CD4-positive, alpha-beta T cell (primary cell): ENCODE measurements around the gene KDSR. TPM values are rescaled to one million over a fixed set of nuclear protein-coding genes. Genes with fewer than 3 reads are reported as not detected.

Experiments used
- ATAC-seq: fragments of 200-7000 bp; cut with Tn5 transposase; one replicate; pipeline ENCODE4 v1.10.0; 2022; ENCODE audit warnings: mild to moderate bottlenecking; ENCODE audit not compliant: poor library complexity
- CTCF ChIA-PET: fragments of 350-600 bp; sonication (Branson Sonifier 250); formaldehyde crosslinking; loops from one replicate; lab custom pipeline; 2021; ENCODE audit warnings: antibody characterized with exemption, inconsistent platforms; lab: Charles Lee
- POLR2A ChIA-PET: fragments of 350-600 bp; sonication (Branson Sonifier 250); formaldehyde crosslinking; loops from one replicate; lab custom pipeline; 2021; ENCODE audit warnings: antibody characterized with exemption, inconsistent platforms; lab: Charles Lee
- DNase-seq, 14 experiments: peaks; one replicate each; pipeline ENCODE4 v3.0.0-alpha.2; 2013 to 2020; ENCODE audit warnings: mixed read lengths in 2 of 14
- H3K27ac ChIP-seq, 2 donors: one replicate each; pipeline versions ENCODE4 v1.5.1 to v1.7.0; 2013; ENCODE audit warnings: low read length in 2 of 2, low read depth in 1 of 2, mild to moderate bottlenecking in 1 of 2
- H3K27me3 ChIP-seq, 2 experiments: 1 replicate in 1 of 2; 2 replicates in 1 of 2; pipeline versions ENCODE4 v1.6.1 to v1.7.0; 2013; ENCODE audit warnings: low read length in 2 of 2, control low read depth in 1 of 2, mild to moderate bottlenecking in 1 of 2, moderate library complexity in 1 of 2; ENCODE audit not compliant: insufficient read depth in 2 of 2, control insufficient read depth in 1 of 2
- H3K36me3 ChIP-seq: one replicate; pipeline ENCODE4 v1.6.1; 2013; ENCODE audit warnings: low read length, control low read depth; ENCODE audit not compliant: insufficient read depth
- H3K4me1 ChIP-seq: one replicate; pipeline ENCODE4 v1.6.1; 2013; ENCODE audit warnings: low read length, control low read depth; ENCODE audit not compliant: insufficient read depth
- H3K4me3 ChIP-seq: one replicate; pipeline ENCODE4 v1.5.1; 2013; ENCODE audit warnings: mild to moderate bottlenecking, low read length, moderate library complexity
- H3K9me3 ChIP-seq, 2 experiments: 1 replicate in 1 of 2; 2 replicates in 1 of 2; pipeline versions ENCODE4 v1.6.1 to v1.7.0; 2013; ENCODE audit warnings: low read length in 2 of 2, mild to moderate bottlenecking in 2 of 2, control low read depth in 1 of 2, moderate library complexity in 1 of 2; ENCODE audit not compliant: control insufficient read depth in 1 of 2, insufficient read depth in 1 of 2
- H3K27ac Mint-ChIP-seq: one replicate; pipeline ENCODE4 v1.8.0; 2020; ENCODE audit warnings: mixed read lengths
- H3K27me3 Mint-ChIP-seq: one replicate; pipeline ENCODE4 v1.8.0; 2021; ENCODE audit warnings: mixed read lengths
- H3K36me3 Mint-ChIP-seq: one replicate; pipeline ENCODE4 v1.8.0; 2021; ENCODE audit warnings: low read depth, mixed read lengths
- H3K4me1 Mint-ChIP-seq: one replicate; pipeline ENCODE4 v1.8.0; 2021; ENCODE audit warnings: low read depth, mixed read lengths
- H3K4me3 Mint-ChIP-seq: one replicate; pipeline ENCODE4 v1.8.0; 2020; ENCODE audit warnings: mild to moderate bottlenecking, mixed read lengths
- H3K9me3 Mint-ChIP-seq: one replicate; pipeline ENCODE4 v1.8.0; 2020; ENCODE audit warnings: mixed read lengths
- intact Hi-C, 2 experiments: fragments of 100-400 bp; cut with DNase I in 1 of 2; cut with micrococcal nuclease in 1 of 2; formaldehyde crosslinking; loops; one replicate each; pipeline versions ENCODE4 v1.15.1 to v1.9.0; 2023 to 2025; cut with DNase I, micrococcal nuclease
- total RNA-seq, 174 experiments: library from RNA in 2 of 174; stranded (reverse) in 2 of 174; gene quantifications; one replicate each; pipeline ENCODE4 v1.2.3 and lab custom pipeline; 2021 to 2026
- TF ChIP-seq, protein P1 (sequence below): fragments of 200-600 bp; IDR thresholded peaks from one replicate; pipeline ENCODE4 v1.8.0; 2022; ENCODE audit warnings: antibody characterized with exemption, mild to moderate bottlenecking

Gene KDSR
- total RNA-seq, 2 experiments from 2014 or later: 21.1 to 23.5 TPM

DNA sequence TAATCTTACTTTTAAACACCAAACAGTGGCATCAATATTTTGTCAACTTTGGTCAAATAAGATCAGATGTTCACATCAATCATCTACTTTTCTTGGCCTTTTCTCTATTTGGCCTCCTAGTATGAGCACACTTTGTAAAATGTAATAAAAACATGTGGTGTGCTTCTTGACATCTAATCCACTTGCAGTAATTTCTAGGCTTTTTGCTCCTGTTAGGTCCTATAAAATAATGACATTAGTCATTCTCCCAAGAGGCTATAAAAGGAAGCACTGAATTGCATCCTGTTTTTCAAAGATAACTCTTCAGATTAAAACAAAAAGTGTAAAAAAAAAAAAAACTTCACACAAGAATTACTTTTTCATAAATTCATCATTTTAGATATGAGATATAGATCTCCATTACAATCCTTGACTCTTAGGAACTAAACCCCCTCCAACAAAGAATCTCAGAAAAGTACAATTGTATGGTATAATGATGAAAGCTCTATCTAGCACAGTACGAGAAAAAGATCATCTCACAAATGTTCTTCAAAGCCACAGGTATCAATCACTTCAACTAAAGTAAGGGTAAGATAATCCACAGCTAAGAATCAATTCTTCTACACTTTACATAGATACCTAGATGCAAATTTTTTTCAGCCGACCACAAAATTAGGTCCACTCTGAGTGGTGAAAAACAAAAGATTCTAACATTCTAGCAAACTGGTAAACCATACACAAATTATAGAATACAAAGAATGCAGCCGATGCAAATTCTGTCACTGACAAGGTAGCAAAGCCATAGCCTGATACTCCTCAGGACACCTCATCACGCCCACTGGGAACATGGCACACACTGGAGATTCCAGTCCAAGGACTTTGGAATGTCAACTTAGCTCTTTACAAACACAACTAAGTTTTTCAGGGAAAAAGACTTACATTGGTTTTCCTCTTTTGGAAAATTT is 50.1 kb downstream of the KDSR start:
- TF ChIP-seq, protein P1, sequence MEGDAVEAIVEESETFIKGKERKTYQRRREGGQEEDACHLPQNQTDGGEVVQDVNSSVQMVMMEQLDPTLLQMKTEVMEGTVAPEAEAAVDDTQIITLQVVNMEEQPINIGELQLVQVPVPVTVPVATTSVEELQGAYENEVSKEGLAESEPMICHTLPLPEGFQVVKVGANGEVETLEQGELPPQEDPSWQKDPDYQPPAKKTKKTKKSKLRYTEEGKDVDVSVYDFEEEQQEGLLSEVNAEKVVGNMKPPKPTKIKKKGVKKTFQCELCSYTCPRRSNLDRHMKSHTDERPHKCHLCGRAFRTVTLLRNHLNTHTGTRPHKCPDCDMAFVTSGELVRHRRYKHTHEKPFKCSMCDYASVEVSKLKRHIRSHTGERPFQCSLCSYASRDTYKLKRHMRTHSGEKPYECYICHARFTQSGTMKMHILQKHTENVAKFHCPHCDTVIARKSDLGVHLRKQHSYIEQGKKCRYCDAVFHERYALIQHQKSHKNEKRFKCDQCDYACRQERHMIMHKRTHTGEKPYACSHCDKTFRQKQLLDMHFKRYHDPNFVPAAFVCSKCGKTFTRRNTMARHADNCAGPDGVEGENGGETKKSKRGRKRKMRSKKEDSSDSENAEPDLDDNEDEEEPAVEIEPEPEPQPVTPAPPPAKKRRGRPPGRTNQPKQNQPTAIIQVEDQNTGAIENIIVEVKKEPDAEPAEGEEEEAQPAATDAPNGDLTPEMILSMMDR: no peak
- Histone ChIP-seq H3K36me3 (peaks cover 4% of the 10 kb centered on the region), H3K9me3 (no peaks in the 10 kb centered on the region), H3K27ac (peak overlapping the region; percentile 26 to 82), H3K4me3 (peak overlapping the region; percentile 94), H3K27me3 (no peaks in the 10 kb centered on the region), H3K4me1 (peaks cover 21% of the 10 kb centered on the region)
- peak in 1 of 14 experiments; percentile 36 for DNase-seq
- no peak for ATAC-seq
- Mint-ChIP-seq H3K27me3 (no peaks in the 10 kb centered on the region), H3K4me1 (peaks cover 81% of the 10 kb centered on the region), H3K4me3 (peak overlapping the region; percentile 98), H3K9me3 (no peaks in the 10 kb centered on the region), H3K36me3 (peaks cover 26% of the 10 kb centered on the region), H3K27ac (peak overlapping the region; percentile 95)
- intact Hi-C loops: loop anchor here (1.0 to 10.0 kb wide), 11 partner anchors 8 to 795 kb away; partner anchors contain the start of genes ZCCHC2 (in 2 of the 2) and VPS4B (in 1 of the 2)
- POLR2A ChIA-PET: interaction anchor here (1.0 to 3.9 kb wide), 20 partner anchors 8 to 223 kb away, joined by 3 to 34 read pairs (median 10); no protein-coding TSS in a partner anchor
- CTCF ChIA-PET: interaction anchor here (1.0 to 3.8 kb wide), 22 partner anchors 10 to 196 kb away, joined by 3 to 56 read pairs (median 12); no protein-coding TSS in a partner anchor

DNA sequence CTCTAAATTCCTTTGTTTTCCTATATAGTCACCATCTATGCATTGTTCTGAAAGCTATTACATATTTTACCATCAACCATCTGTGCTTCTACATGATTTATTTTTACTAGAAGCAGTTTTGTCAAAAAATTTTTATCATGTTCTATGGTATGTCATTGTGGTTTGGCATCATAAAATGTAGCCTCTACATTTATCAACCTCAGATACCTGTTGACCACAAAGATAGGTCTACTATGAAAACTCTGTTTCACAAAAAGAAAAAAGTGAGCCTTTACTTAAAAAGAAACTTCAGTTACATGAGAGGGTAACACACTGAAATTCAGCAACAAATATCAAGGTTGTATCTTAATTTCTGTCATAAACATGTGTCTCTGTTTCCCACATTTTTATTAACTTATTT is 51.1 kb downstream of the KDSR start:
- TF ChIP-seq, protein P1: no peak
- ATAC-seq: no peak
- Histone ChIP-seq H3K27me3 (no peaks in the 10 kb centered on the region), H3K4me1 (peaks cover 16% of the 10 kb centered on the region), H3K36me3 (peaks cover 4% of the 10 kb centered on the region), H3K9me3 (no peaks in the 10 kb centered on the region), H3K4me3 (peak overlapping the region; percentile 94), H3K27ac (peak overlapping the region in 1 of 2 donors; percentile 14)
- ChIA-PET CTCF (no interaction called here), POLR2A (interaction anchor here (1.3 to 3.0 kb wide), 5 partner anchors 17 to 184 kb away, joined by 3 to 19 read pairs (median 4); no protein-coding TSS in a partner anchor)
- Mint-ChIP-seq H3K4me3 (peak overlapping the region; percentile 98), H3K9me3 (no peaks in the 10 kb centered on the region), H3K4me1 (peaks cover 86% of the 10 kb centered on the region), H3K36me3 (peaks cover 25% of the 10 kb centered on the region), H3K27ac (peak overlapping the region; percentile 95), H3K27me3 (no peaks in the 10 kb centered on the region)
- intact Hi-C loops: loop anchor here (2.0 to 10.0 kb wide), 8 partner anchors 15 to 794 kb away; partner anchors contain the start of genes ZCCHC2 (in 2 of the 2) and VPS4B (in 1 of the 2)
- DNase-seq: peak in 1 of 14 experiments; percentile 50

DNA sequence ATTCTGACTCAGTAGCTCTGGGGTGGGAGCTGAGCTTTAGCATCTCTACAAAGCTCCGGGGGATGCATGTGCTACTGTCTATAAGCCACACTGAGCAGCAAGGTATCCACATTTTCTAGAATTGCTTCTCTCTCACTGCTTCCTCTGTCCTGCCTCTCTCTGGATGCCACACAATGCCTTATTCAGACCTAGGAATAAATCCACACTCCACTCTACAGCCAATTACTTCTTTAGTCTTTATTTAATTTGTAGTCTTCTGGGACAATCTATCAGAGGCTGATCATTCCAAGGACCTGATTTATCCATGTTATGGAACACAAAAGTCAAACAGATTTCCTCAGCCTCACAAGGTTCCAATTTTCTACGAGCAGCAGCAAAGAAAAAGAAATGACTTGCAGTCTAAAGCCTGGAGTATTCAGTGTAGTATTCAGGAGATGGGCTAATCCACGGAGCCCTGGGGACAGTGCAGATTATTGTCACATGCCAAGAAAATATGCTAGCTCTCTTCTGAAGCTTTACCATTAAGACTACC is 51.8 kb downstream of the KDSR start:
- Mint-ChIP-seq H3K9me3 (no peaks in the 10 kb centered on the region), H3K36me3 (peaks cover 22% of the 10 kb centered on the region), H3K4me3 (peak overlapping the region; percentile 98), H3K27me3 (no peaks in the 10 kb centered on the region), H3K4me1 (peaks cover 90% of the 10 kb centered on the region), H3K27ac (peak overlapping the region; percentile 95)
- ChIA-PET CTCF (interaction anchor here (0.9 kb wide), 1 partner anchor 177 kb away, joined by 3 read pairs; no protein-coding TSS in a partner anchor), POLR2A (interaction anchor here (1.2 to 3.0 kb wide), 8 partner anchors 16 to 183 kb away, joined by 3 to 19 read pairs (median 4); no protein-coding TSS in a partner anchor)
- intact Hi-C loops: loop anchor here (5.0 to 10.0 kb wide), 7 partner anchors 50 to 793 kb away; partner anchors contain the start of genes ZCCHC2 (in 2 of the 2) and VPS4B (in 1 of the 2)
- Histone ChIP-seq H3K4me1 (peaks cover 13% of the 10 kb centered on the region), H3K27me3 (no peaks in the 10 kb centered on the region), H3K9me3 (no peaks in the 10 kb centered on the region), H3K36me3 (peaks cover 4% of the 10 kb centered on the region), H3K4me3 (peak overlapping the region; percentile 94), H3K27ac (peak overlapping the region; percentile 5 to 8)
- DNase-seq (peak in 1 of 14 experiments; percentile 31), ATAC-seq (no peak)
- TF ChIP-seq, protein P1: no peak
